RWPE1 (cell line): ENCODE results near the gene EXOC3L4.
"Not testable (repeated sequence)": the region's sequence is repeated elsewhere in the genome, so short reads cannot be mapped to it uniquely, and the experiment has no call there.

Experiments
- CTCF ChIA-PET: fragments of 350-600 bp; sonication (Branson Sonifier 250); formaldehyde crosslinking; extraction: SDS; loops from one replicate; lab custom pipeline; 2021; lab: Yijun Ruan, JAX
- POLR2A ChIA-PET: fragments of 400-600 bp; formaldehyde crosslinking; extraction: SDS; loops from one replicate; lab custom pipeline; 2020; ENCODE audit warnings: antibody characterized with exemption; ENCODE audit not compliant: low non-redundant PET; lab: Yijun Ruan, JAX
- DNase-seq: peaks from one replicate; pipeline ENCODE4 v3.0.0; 2012; ENCODE audit warnings: low spot score
- H3K27ac ChIP-seq: fragments of 450-650 bp; 2 replicates; pipeline ENCODE4 v1.5.1; 2017
- TF ChIP-seq, protein P1 (sequence below): fragments of 450-650 bp; conservative IDR thresholded peaks from 2 replicates; pipeline ENCODE4 v1.5.1; 2017; ENCODE audit warnings: low read depth, mild to moderate bottlenecking

Gene EXOC3L4

DNA sequence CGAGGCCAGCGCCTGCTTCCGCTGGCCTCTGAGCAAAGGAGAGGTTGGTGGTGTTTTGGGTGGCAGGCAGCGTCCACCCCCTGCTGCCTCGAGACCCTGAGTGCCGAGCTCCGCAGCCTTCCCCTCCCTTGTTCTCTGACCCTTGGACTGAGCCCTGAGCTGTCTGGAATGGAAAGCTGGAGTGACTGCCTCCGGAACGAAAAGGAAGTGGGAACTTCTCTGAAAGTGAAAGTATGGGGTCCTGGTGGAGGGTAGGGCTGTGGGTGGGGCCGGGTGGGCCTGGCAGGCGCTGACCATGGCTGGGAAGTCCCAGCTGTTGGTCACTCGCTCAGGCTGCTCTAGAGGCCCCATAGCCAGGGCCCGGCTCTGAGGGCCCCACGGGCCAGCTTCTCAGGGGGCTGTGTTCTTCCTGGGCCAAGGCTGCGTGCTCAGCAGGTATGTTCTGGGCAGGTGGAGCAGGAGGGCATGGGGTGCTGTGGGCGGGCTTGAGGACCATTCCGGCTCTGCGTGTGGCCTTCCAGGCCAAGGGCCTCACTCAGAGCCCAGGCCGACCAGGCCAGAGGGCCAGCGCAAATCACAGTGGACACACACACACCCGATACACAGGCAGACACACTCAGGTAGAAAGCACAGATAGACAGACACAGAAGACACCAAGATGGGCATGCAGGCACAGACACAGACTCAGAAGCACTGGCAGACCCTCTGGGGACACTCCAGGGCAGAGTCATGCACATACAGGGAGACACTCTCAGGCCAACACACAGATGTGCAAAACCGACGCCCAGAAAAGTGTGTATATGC, at the start of gene EXOC3L4:
EXOC3L4 (plus strand) TSS at position 320 of the 804 bp plus-strand sequence. CDS start 5,495 bp downstream, outside the sequence.
- CTCF ChIA-PET = interaction anchor here (0.6 to 1.1 kb wide), 2 partner anchors 10 to 198 kb away, joined by 3 read pairs; no protein-coding TSS in a partner anchor
- TF ChIP-seq, protein P1, sequence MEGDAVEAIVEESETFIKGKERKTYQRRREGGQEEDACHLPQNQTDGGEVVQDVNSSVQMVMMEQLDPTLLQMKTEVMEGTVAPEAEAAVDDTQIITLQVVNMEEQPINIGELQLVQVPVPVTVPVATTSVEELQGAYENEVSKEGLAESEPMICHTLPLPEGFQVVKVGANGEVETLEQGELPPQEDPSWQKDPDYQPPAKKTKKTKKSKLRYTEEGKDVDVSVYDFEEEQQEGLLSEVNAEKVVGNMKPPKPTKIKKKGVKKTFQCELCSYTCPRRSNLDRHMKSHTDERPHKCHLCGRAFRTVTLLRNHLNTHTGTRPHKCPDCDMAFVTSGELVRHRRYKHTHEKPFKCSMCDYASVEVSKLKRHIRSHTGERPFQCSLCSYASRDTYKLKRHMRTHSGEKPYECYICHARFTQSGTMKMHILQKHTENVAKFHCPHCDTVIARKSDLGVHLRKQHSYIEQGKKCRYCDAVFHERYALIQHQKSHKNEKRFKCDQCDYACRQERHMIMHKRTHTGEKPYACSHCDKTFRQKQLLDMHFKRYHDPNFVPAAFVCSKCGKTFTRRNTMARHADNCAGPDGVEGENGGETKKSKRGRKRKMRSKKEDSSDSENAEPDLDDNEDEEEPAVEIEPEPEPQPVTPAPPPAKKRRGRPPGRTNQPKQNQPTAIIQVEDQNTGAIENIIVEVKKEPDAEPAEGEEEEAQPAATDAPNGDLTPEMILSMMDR = no peak
- DNase-seq = no peak
- POLR2A ChIA-PET = interaction anchor here (0.6 kb wide), 1 partner anchor 183 kb away, joined by 7 read pairs; no protein-coding TSS in a partner anchor
- peak within 1 kb of the TSS; percentile 5; the same call in 1 of the 2 replicates for H3K27ac ChIP-seq

- H3K27ac ChIP-seq = peak overlapping the region; percentile 12; the same call in 1 of the 2 replicates
- DNase-seq = no peak
- TF ChIP-seq, protein P1 = no peak
- ChIA-PET CTCF (interaction anchor here (0.6 kb wide), 1 partner anchor 22 kb away, joined by 3 read pairs; no protein-coding TSS in a partner anchor), POLR2A (no interaction called here)
Observed at GRCh38 chr14:103045371-103045869, 49.1 kb upstream of the EXOC3L4 start.

DNA sequence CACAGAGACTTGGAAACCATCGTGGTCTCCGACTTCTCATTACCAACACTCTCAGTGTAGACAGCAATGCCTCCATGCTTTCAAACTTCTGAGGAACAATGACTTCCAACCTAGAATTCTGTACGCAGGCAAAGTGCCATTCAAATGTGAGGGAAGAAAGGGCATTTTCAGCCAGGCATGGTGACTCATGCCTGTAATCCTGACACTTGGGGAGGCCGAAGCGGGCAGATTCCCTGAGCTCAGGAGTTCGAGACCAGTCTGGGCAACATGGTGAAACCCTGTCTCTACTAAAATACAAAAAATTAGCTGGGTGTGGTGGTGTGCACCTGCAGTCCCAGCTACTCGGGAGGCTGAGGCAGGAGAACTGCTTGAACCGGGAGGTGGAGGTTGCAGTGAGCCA, 47.1 kb upstream of the EXOC3L4 start:
- CTCF ChIA-PET, H3K27ac ChIP-seq, POLR2A ChIA-PET, DNase-seq: not testable (repeated sequence)

DNA sequence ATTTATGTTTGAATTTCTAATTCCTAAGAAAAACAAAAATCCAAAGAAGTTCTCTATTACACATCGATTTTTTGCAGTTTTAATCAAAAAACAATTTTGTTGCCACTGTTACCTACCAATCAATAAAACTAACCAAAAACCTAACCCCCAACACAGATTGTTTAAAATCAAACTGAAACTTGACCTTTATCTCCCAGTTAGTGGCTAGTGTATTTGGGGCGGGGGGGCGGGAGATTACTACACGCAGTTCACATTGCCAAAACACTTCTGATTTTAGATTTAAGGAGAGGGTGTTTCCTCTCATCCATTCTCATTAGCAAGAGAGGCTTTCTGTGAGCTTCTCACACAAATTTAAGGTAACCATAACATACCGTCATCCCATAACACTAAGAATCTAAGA, 43.6 kb upstream of the EXOC3L4 start:
- ChIA-PET CTCF (no interaction called here), POLR2A (no interaction called here)
- DNase-seq = no peak
- TF ChIP-seq, protein P1 = no peak
- H3K27ac ChIP-seq = no peak overlapping the region

DNA sequence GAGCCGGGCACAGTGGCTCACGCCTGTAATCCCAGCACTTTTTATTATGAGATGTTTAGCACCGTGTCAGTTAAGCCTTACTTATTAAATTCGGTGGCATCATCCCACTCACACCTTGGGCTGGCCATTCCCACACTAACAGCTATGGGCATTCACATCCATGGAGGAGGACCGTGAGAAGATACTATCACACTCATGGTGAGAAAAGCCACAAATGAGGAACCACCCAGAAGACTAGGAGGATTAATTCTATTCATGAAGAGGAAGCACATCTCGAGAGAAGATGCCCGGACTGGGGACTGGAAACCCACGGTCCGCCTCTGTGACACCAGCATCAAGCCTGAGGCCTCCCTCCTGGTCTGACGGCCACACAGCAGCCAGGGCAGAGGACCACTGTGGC, 42.1 kb upstream of the EXOC3L4 start:
- ChIA-PET CTCF (interaction anchor here (0.5 kb wide), 1 partner anchor 382 kb away, joined by 3 read pairs; no protein-coding TSS in a partner anchor), POLR2A (no interaction called here)
- DNase-seq = no peak
- no peak overlapping the region for H3K27ac ChIP-seq
- TF ChIP-seq, protein P1 = no peak

DNA sequence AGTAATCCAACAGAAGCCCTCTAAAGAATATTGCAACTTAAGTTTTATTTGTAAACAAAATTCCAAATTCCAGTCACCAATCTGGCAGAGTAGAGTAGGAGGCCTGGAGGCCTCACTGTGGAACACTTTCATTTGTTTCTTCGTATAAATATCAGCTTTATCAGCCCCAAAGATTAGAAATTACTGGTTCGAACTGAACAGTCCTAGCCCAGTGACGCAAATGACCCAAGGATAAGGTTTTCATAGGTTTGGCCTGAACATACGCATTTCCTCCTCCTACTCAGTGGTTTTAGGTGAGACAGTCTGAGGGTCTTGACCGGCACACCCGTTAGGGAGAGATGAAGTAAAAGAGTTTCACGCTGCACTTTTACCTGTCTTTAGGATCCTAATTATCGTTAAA, 38.8 kb upstream of the EXOC3L4 start:
- POLR2A ChIA-PET = interaction anchor here (0.7 kb wide), 1 partner anchor 29 kb away, joined by 3 read pairs; no protein-coding TSS in a partner anchor
- DNase-seq = no peak
- TF ChIP-seq, protein P1 = no peak
- CTCF ChIA-PET = interaction anchor here (0.6 to 1.1 kb wide), 2 partner anchors 71 to 618 kb away, joined by 3 to 4 read pairs; no protein-coding TSS in a partner anchor
- H3K27ac ChIP-seq = no peak overlapping the region
